Tibial nerve (tissue), 4 donors: ENCODE data around the gene TMEM17. TPM values are rescaled to one million over a fixed set of nuclear protein-coding genes. Genes with fewer than 3 reads are reported as not detected.

Source experiments
- DNase-seq, 2 donors: peaks; one replicate each; pipeline ENCODE4 v3.0.0-alpha.2; 2019; ENCODE audit warnings: low spot score in 2 of 2
- H3K27ac ChIP-seq, 4 donors: fragments of 200-600 bp; sonication (generic) in 3 of 4; one replicate each; pipeline ENCODE4 v1.5.1; 2017 to 2019; ENCODE audit warnings: mild to moderate bottlenecking in 1 of 4
- H3K27me3 ChIP-seq, 2 donors: fragments of 200-600 bp; sonication (generic) in 1 of 2; one replicate each; pipeline versions ENCODE4 v1.5.1 to v1.6.0; 2017 to 2019
- H3K36me3 ChIP-seq, 3 donors: fragments of 200-600 bp; sonication (generic); one replicate each; pipeline ENCODE4 v1.5.1; 2018 to 2019
- H3K4me1 ChIP-seq, 4 donors: fragments of 200-600 bp; sonication (generic) in 3 of 4; one replicate each; pipeline ENCODE4 v1.5.1; 2017 to 2019
- H3K4me3 ChIP-seq, 4 donors: fragments of 200-600 bp; sonication (generic) in 3 of 4; one replicate each; pipeline ENCODE4 v1.5.1; 2017 to 2019; ENCODE audit warnings: mild to moderate bottlenecking in 1 of 4, moderate library complexity in 1 of 4
- H3K9me3 ChIP-seq, 4 donors: fragments of 200-600 bp; sonication (generic) in 3 of 4; one replicate each; pipeline ENCODE4 v1.5.1; 2017 to 2019
- CTCF ChIP-seq, 5 experiments: fragments of 200-600 bp in 3 of 5; fragments of 450-650 bp in 2 of 5; sonication (generic) in 3 of 5; IDR thresholded peaks; one replicate each; pipeline ENCODE4 v1.5.1; 2016 to 2019; ENCODE audit warnings: antibody characterized with exemption in 5 of 5, mild to moderate bottlenecking in 3 of 5, moderate library complexity in 2 of 5
- EP300 ChIP-seq, 2 donors: sonication (generic); formaldehyde crosslinking; IDR thresholded peaks; one replicate each; pipeline ENCODE4 v1.6.1; 2017; ENCODE audit warnings: antibody characterized with exemption in 2 of 2, mild to moderate bottlenecking in 1 of 2
- POLR2A ChIP-seq, 2 donors: fragments of 450-650 bp; IDR thresholded peaks; one replicate each; pipeline ENCODE4 v1.6.1; 2017; ENCODE audit warnings: antibody characterized with exemption in 2 of 2, mild to moderate bottlenecking in 2 of 2, moderate library complexity in 2 of 2
- WGBS, 2 donors: methylation state at CpG; one replicate each; pipeline ENCODE4 v1.1.5; 2018; 5-methylcytosine and 5-hydroxymethylcytosine counted together
- total RNA-seq, 4 donors: library from RNA; depleted of rRNA; stranded (reverse); fragments of >200 nt; gene quantifications; one replicate each; pipeline ENCODE4 v1.1.0, GENCODE V29; 2016

The TMEM17 gene
- total RNA-seq, 4 donors from 2014 or later = 1.7 to 5.9 (median 3.2) TPM

GRCh38 chr2:62479917-62480316 is 26.1 kb downstream of the TMEM17 start:
- H3K27ac ChIP-seq = peak overlapping the region in 2 of 4 donors; percentile 88 to 92
- no peak overlapping the region for H3K4me3 ChIP-seq
- H3K4me1 ChIP-seq = peaks cover 0 to 49% (median 29%) of the 10 kb centered on the region in 4 donors
- no peaks in the 10 kb centered on the region for H3K27me3 ChIP-seq
- H3K9me3 ChIP-seq = no peaks in the 10 kb centered on the region
- H3K36me3 ChIP-seq = no peaks in the 10 kb centered on the region
- WGBS, 2 donors = 70 to 72% methylated on average over 3 of the region's 3 CpGs
- DNase-seq = no peak
- TF ChIP-seq POLR2A (IDR thresholded peaks at IDR 0.05) (no peak), EP300 (IDR thresholded peaks at IDR 0.05) (no peak), CTCF (IDR thresholded peaks at IDR 0.05) (no peak)

- peak; percentile 34 to 86 for TF ChIP-seq EP300 (IDR thresholded peaks at IDR 0.05)
- TF ChIP-seq CTCF (IDR thresholded peaks at IDR 0.05) = no peak
- H3K4me1 ChIP-seq = peaks cover 0 to 64% (median 47%) of the 10 kb centered on the region in 4 donors
- 12 to 18% methylated on average over 3 of the region's 3 CpGs for WGBS, 2 donors
- no peaks in the 10 kb centered on the region for H3K9me3 ChIP-seq
- peak overlapping the region; percentile 68 to 92 (median 80) for H3K27ac ChIP-seq
- H3K36me3 ChIP-seq = no peaks in the 10 kb centered on the region
- no peak overlapping the region for H3K4me3 ChIP-seq
- H3K27me3 ChIP-seq = no peaks in the 10 kb centered on the region
- peak in 1 of 2 donors; percentile 45 for DNase-seq
These were observed 27.9 kb downstream of the TMEM17 start for GRCh38 chr2:62478093-62478580.

- H3K9me3 ChIP-seq = no peaks in the 10 kb centered on the region
- TF ChIP-seq CTCF (IDR thresholded peaks at IDR 0.05) (no peak), EP300 (IDR thresholded peaks at IDR 0.05) (no peak), POLR2A (IDR thresholded peaks at IDR 0.05) (no peak)
- H3K27ac ChIP-seq = peak overlapping the region; percentile 68 to 92 (median 80)
These were observed 28.4 kb downstream of the TMEM17 start for GRCh38 chr2:62477573-62477972.

GRCh38 chr2:62475172-62476011 is 30.6 kb downstream of the TMEM17 start:
- 18 to 32% methylated on average over 11 to 18 of the region's 21 CpGs for WGBS, 2 donors
- H3K27me3 ChIP-seq = no peaks in the 10 kb centered on the region
- H3K27ac ChIP-seq = peak overlapping the region; percentile 72 to 92 (median 82)
- DNase-seq = no peak
- TF ChIP-seq CTCF (IDR thresholded peaks at IDR 0.05) (no peak), EP300 (IDR thresholded peaks at IDR 0.05) (peak in 1 of 2 donors; percentile 84), POLR2A (IDR thresholded peaks at IDR 0.05) (peak in 1 of 2 donors; percentile 26)
- peak overlapping the region; percentile 17 to 39 (median 30) for H3K4me3 ChIP-seq
- H3K36me3 ChIP-seq = no peaks in the 10 kb centered on the region
- H3K4me1 ChIP-seq = peaks cover 0 to 90% (median 61%) of the 10 kb centered on the region in 4 donors
- H3K9me3 ChIP-seq = no peaks in the 10 kb centered on the region

More at GRCh38 chr2:62477573-62477972, 28.4 kb downstream of the TMEM17 start:
- no peak for DNase-seq
- peaks cover 0 to 70% (median 52%) of the 10 kb centered on the region in 4 donors for H3K4me1 ChIP-seq
- H3K36me3 ChIP-seq = no peaks in the 10 kb centered on the region
- H3K4me3 ChIP-seq = no peak overlapping the region
- WGBS, 2 donors = 82 to 90% methylated on average over 4 of the region's 4 CpGs
- no peaks in the 10 kb centered on the region for H3K27me3 ChIP-seq

GRCh38 chr2:62474176-62474575 is 31.8 kb downstream of the TMEM17 start:
- Histone ChIP-seq H3K9me3 (no peaks in the 10 kb centered on the region), H3K4me1 (peaks cover 0 to 98% (median 61%) of the 10 kb centered on the region in 4 donors), H3K4me3 (no peak overlapping the region), H3K36me3 (no peaks in the 10 kb centered on the region), H3K27ac (peak overlapping the region; percentile 72 to 92 (median 82)), H3K27me3 (no peaks in the 10 kb centered on the region)
- WGBS, 2 donors = 33 to 50% methylated on average over 4 of the region's 4 CpGs
- no peak for DNase-seq
- no peak for TF ChIP-seq CTCF (IDR thresholded peaks at IDR 0.05)
- TF ChIP-seq POLR2A (IDR thresholded peaks at IDR 0.05) = no peak
- no peak for TF ChIP-seq EP300 (IDR thresholded peaks at IDR 0.05)
